ENCODE results near the gene SFT2D3. TPM values are rescaled to one million over a fixed set of nuclear protein-coding genes. Genes with fewer than 3 reads are reported as not detected.

The SFT2D3 gene
- total and polyA plus RNA-seq, 9 of the 15 experiments (the other 6 are each of a cell fraction or from before 2014, with no cell fraction given) = 7.5 to 9.9 (median 8.9) TPM; not detected in 2

GRCh38 chr2:127726158-127726880 lies 25.0 kb downstream of the SFT2D3 start:
- Histone ChIP-seq H3K9me1 (ENCODE audit: control insufficient read depth, insufficient read depth, low read length) (no peaks in the 10 kb centered on the region), H4K20me1 (replicated peaks; ENCODE audit: control insufficient read depth, insufficient read depth, low read length) (no peaks in the 10 kb centered on the region), H3K27ac (ENCODE audit: extremely low read depth, low read depth, low read length) (no peak overlapping the region), H3K9ac (ENCODE audit: insufficient read depth in 1 of 2, low read depth in 2 of 2, low read length in 2 of 2) (no peak overlapping the region), H3K9me3 (replicated peaks; ENCODE audit: control insufficient read depth, insufficient read depth, low read depth, low read length) (no peaks in the 10 kb centered on the region), H3K4me1 (replicated peaks in 1 of 2; ENCODE audit: control insufficient read depth in 2 of 2, insufficient read depth in 2 of 2, low read length in 2 of 2) (no peaks in the 10 kb centered on the region), H3K4me3 (no peak overlapping the region), H2AFZ (ENCODE audit: low read depth, low read length) (no peak overlapping the region), H3K36me3 (ENCODE audit: control insufficient read depth, insufficient read depth, low read length) (peaks cover 53% of the 10 kb centered on the region), H3K79me2 (ENCODE audit: control insufficient read depth, insufficient read depth, low read length) (no peaks in the 10 kb centered on the region), H3K27me3 (ENCODE audit: control insufficient read depth in 2 of 2, insufficient read depth in 2 of 2, low read length in 2 of 2) (no peaks in the 10 kb centered on the region), H3K4me2 (ENCODE audit: insufficient read depth, low read length) (no peak overlapping the region)
- in situ Hi-C loops (cut with MboI) (no loop called here), intact Hi-C loops (cut with micrococcal nuclease) (no loop called here)
- no TSS peak for BruUV-seq (replicated peaks)
- ChIA-PET POLR2A (interaction anchor here (1.3 kb wide), 1 partner anchor 8 kb away, joined by 3 read pairs; no protein-coding TSS in a partner anchor), CTCF (ENCODE audit: low intra/inter-chr PET ratio) (no interaction called here)
- TF ChIP-seq FOS (IDR thresholded peaks at IDR 0.05; ENCODE audit: extremely low read depth, insufficient read length) (no peak), NR2F6 (CRISPR knock-in tag; IDR thresholded peaks at IDR 0.05) (no peak)
- 86% methylated on average over 6 of the region's 6 CpGs for WGBS (ENCODE audit: insufficient coverage, low coverage, missing lambda C conversion rate)
- FAIRE-seq = no peak
- no peak for ATAC-seq
- no peak for DNase-seq (ENCODE audit: extremely low read depth in 1 of 4, low spot score in 3 of 4)

GRCh38 chr2:127733113-127733815 lies 32.0 kb downstream of the SFT2D3 start:
- POLR2A ChIA-PET = interaction anchor here (1.0 to 1.1 kb wide), 2 partner anchors 10 to 151 kb away, joined by 3 read pairs; no protein-coding TSS in a partner anchor
- H3K4me3 ChIP-seq = no peak overlapping the region
- peaks cover 24% of the 10 kb centered on the region; the same call in 1 of the 3 replicates for H3K36me3 ChIP-seq (ENCODE audit: control insufficient read depth, insufficient read depth, low read length)
- H2AFZ ChIP-seq (ENCODE audit: low read depth, low read length) = no peak overlapping the region
- no TSS peak for BruUV-seq (replicated peaks)
- no peak for DNase-seq (ENCODE audit: extremely low read depth in 1 of 4, low spot score in 3 of 4)
- H4K20me1 ChIP-seq (replicated peaks; ENCODE audit: control insufficient read depth, insufficient read depth, low read length) = no peaks in the 10 kb centered on the region
- FAIRE-seq = no peak
- ATAC-seq = no peak
- in situ Hi-C loops (cut with MboI) = no loop called here
- CTCF ChIA-PET (ENCODE audit: low intra/inter-chr PET ratio) = interaction anchor here (0.7 kb wide), 1 partner anchor 413 kb away, joined by 3 read pairs; no protein-coding TSS in a partner anchor
- no peak overlapping the region for H3K4me2 ChIP-seq (ENCODE audit: insufficient read depth, low read length)
- H3K9ac ChIP-seq (ENCODE audit: insufficient read depth in 1 of 2, low read depth in 2 of 2, low read length in 2 of 2) = no peak overlapping the region
- 94% methylated on average over 6 of the region's 6 CpGs for WGBS (ENCODE audit: insufficient coverage, low coverage, missing lambda C conversion rate)
- TF ChIP-seq YY1 (IDR thresholded peaks at IDR 0.05; ENCODE audit: borderline replicate concordance in 1 of 3, control insufficient read depth in 1 of 3, extremely low read depth in 1 of 3, insufficient read depth in 3 of 3, insufficient read length in 1 of 3, insufficient replicate concordance in 2 of 3, low read depth in 1 of 3, low read length in 2 of 3) (no peak), ZNF239 (CRISPR knock-in tag; IDR thresholded peaks at IDR 0.05) (no peak), ZNF124 (CRISPR knock-in tag; IDR thresholded peaks at IDR 0.05) (no peak), ASH1L (IDR thresholded peaks at IDR 0.05; ENCODE audit: borderline replicate concordance, low read depth, partially characterized antibody) (no peak), HDAC3 (IDR thresholded peaks at IDR 0.05; ENCODE audit: borderline replicate concordance, partially characterized antibody) (no peak), POLR2G (IDR thresholded peaks at IDR 0.05; ENCODE audit: low read depth, low read length) (no peak), ZNF507 (tag; conservative IDR thresholded peaks at IDR 0.05) (no peak), ZNF57 (CRISPR knock-in tag; IDR thresholded peaks at IDR 0.05) (no peak), HDGF (IDR thresholded peaks at IDR 0.05) (no peak), XRCC5 (IDR thresholded peaks at IDR 0.05; ENCODE audit: low read depth, low read length) (no peak)
- TF ChIP-seq, protein P1, sequence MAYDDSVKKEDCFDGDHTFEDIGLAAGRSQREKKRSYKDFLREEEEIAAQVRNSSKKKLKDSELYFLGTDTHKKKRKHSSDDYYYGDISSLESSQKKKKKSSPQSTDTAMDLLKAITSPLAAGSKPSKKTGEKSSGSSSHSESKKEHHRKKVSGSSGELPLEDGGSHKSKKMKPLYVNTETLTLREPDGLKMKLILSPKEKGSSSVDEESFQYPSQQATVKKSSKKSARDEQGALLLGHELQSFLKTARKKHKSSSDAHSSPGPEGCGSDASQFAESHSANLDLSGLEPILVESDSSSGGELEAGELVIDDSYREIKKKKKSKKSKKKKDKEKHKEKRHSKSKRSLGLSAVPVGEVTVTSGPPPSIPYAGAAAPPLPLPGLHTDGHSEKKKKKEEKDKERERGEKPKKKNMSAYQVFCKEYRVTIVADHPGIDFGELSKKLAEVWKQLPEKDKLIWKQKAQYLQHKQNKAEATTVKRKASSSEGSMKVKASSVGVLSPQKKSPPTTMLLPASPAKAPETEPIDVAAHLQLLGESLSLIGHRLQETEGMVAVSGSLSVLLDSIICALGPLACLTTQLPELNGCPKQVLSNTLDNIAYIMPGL (CRISPR knock-in tag; IDR thresholded peaks at IDR 0.05) = no peak
- intact Hi-C loops (cut with micrococcal nuclease) = no loop called here
- no peaks in the 10 kb centered on the region for H3K9me1 ChIP-seq (ENCODE audit: control insufficient read depth, insufficient read depth, low read length)
- H3K9me3 ChIP-seq (replicated peaks; ENCODE audit: control insufficient read depth, insufficient read depth, low read depth, low read length) = no peaks in the 10 kb centered on the region
- H3K27ac ChIP-seq (ENCODE audit: extremely low read depth, low read depth, low read length) = no peak overlapping the region
- no peaks in the 10 kb centered on the region for H3K4me1 ChIP-seq (replicated peaks in 1 of 2; ENCODE audit: control insufficient read depth in 2 of 2, insufficient read depth in 2 of 2, low read length in 2 of 2)
- H3K79me2 ChIP-seq (ENCODE audit: control insufficient read depth, insufficient read depth, low read length) = no peaks in the 10 kb centered on the region
- H3K27me3 ChIP-seq (ENCODE audit: control insufficient read depth in 2 of 2, insufficient read depth in 2 of 2, low read length in 2 of 2) = no peaks in the 10 kb centered on the region

All from K562 (cell line).